Measurements from ENCODE around the gene KLK15.

DNA sequence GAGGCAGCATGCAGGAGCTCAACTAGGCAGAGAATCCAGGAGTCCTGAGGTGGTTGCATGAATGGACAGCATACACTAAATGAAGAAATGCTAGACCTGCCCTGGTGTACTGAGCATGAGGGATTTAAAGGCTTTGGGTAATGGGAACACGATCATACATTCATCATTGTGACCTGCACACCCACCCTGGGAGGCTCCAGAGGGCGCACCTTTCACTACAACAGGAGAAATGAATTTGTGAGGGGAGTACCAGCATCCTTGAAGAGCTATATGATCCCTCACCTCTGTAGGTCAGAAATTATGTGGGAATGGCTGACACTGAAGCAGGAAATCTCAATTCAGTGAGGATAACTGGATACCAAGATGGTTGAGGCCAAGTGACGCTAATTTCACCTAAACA, 48.8 kb upstream of the KLK15 start:
- TF ChIP-seq, protein P1, sequence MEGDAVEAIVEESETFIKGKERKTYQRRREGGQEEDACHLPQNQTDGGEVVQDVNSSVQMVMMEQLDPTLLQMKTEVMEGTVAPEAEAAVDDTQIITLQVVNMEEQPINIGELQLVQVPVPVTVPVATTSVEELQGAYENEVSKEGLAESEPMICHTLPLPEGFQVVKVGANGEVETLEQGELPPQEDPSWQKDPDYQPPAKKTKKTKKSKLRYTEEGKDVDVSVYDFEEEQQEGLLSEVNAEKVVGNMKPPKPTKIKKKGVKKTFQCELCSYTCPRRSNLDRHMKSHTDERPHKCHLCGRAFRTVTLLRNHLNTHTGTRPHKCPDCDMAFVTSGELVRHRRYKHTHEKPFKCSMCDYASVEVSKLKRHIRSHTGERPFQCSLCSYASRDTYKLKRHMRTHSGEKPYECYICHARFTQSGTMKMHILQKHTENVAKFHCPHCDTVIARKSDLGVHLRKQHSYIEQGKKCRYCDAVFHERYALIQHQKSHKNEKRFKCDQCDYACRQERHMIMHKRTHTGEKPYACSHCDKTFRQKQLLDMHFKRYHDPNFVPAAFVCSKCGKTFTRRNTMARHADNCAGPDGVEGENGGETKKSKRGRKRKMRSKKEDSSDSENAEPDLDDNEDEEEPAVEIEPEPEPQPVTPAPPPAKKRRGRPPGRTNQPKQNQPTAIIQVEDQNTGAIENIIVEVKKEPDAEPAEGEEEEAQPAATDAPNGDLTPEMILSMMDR (IDR thresholded peaks at IDR 0.05) = no peak
- no peak for TF ChIP-seq ZFX (IDR thresholded peaks at IDR 0.05; ENCODE audit: borderline replicate concordance)

Data from 22Rv1 (cell line).